ACC112 (cell line): ENCODE results near the gene OSBP2.
A peak's percentile ranks its signal among the peaks of the same experiment; 100 is the strongest.

ENCODE experiments used
- H2AFZ ChIP-seq: fragments of 200-600 bp; sonication (generic); one replicate; pipeline ENCODE4 v1.6.0; 2017; ENCODE audit warnings: antibody characterized with exemption, low read length; ENCODE audit not compliant: unreplicated experiment
- H3K27ac ChIP-seq: fragments of 200-600 bp; sonication (generic); 2 replicates; pipeline ENCODE4 v1.5.1; 2014; ENCODE audit warnings: low read depth, mild to moderate bottlenecking, antibody characterized with exemption, low read length, moderate library complexity
- H3K27me3 ChIP-seq: fragments of 200-600 bp; sonication (generic); 2 replicates; pipeline ENCODE4 v1.6.1; 2014; ENCODE audit warnings: mild to moderate bottlenecking, antibody characterized with exemption, low read length, moderate library complexity, mixed read lengths; ENCODE audit not compliant: insufficient read depth
- H3K36me3 ChIP-seq: fragments of 200-600 bp; sonication (generic); 2 replicates; pipeline ENCODE4 v1.6.1; 2016; ENCODE audit warnings: mild to moderate bottlenecking, antibody characterized with exemption, low read length, moderate library complexity, mixed read lengths; ENCODE audit not compliant: insufficient read depth
- H3K4me1 ChIP-seq: fragments of 200-600 bp; sonication (generic); one replicate; pipeline ENCODE4 v1.6.1; 2016; ENCODE audit warnings: low read length, mixed read lengths; ENCODE audit not compliant: insufficient read depth, unreplicated experiment, control insufficient read depth
- H3K4me3 ChIP-seq: fragments of 200-600 bp; sonication (generic); 2 replicates; pipeline ENCODE4 v1.5.1; 2014; ENCODE audit warnings: mild to moderate bottlenecking, low read depth, low read length
- H3K79me2 ChIP-seq: fragments of 200-600 bp; sonication (generic); one replicate; pipeline ENCODE4 v1.6.0; 2016; ENCODE audit warnings: low read length; ENCODE audit not compliant: control insufficient read depth, unreplicated experiment, insufficient read depth

Gene OSBP2

GRCh38 chr22:30905696-30906341, 211.1 kb downstream of the OSBP2 start:
- H3K79me2 ChIP-seq = no peaks in the 10 kb centered on the region
- H3K4me1 ChIP-seq = no peaks in the 10 kb centered on the region
- H3K4me3 ChIP-seq = no peak overlapping the region
- H3K36me3 ChIP-seq = no peaks in the 10 kb centered on the region
- no peak overlapping the region for H3K27ac ChIP-seq
- no peak overlapping the region for H2AFZ ChIP-seq
- H3K27me3 ChIP-seq = no peaks in the 10 kb centered on the region

GRCh38 chr22:30906411-30906810, 211.7 kb downstream of the OSBP2 start:
- Histone ChIP-seq H3K36me3 (no peaks in the 10 kb centered on the region), H3K27ac (no peak overlapping the region), H2AFZ (no peak overlapping the region), H3K4me3 (no peak overlapping the region), H3K4me1 (no peaks in the 10 kb centered on the region), H3K79me2 (no peaks in the 10 kb centered on the region), H3K27me3 (no peaks in the 10 kb centered on the region)

- Histone ChIP-seq H3K4me1 (no peaks in the 10 kb centered on the region), H3K4me3 (no peak overlapping the region), H3K79me2 (no peaks in the 10 kb centered on the region), H3K27ac (no peak overlapping the region), H3K27me3 (no peaks in the 10 kb centered on the region), H3K36me3 (no peaks in the 10 kb centered on the region), H2AFZ (no peak overlapping the region)
Observed at GRCh38 chr22:30906946-30907345, 212.3 kb downstream of the OSBP2 start.

GRCh38 chr22:30908051-30908461, 213.4 kb downstream of the OSBP2 start:
- H2AFZ ChIP-seq = no peak overlapping the region
- no peak overlapping the region for H3K4me3 ChIP-seq
- H3K27me3 ChIP-seq = no peaks in the 10 kb centered on the region
- H3K79me2 ChIP-seq = no peaks in the 10 kb centered on the region
- no peaks in the 10 kb centered on the region for H3K4me1 ChIP-seq
- H3K36me3 ChIP-seq = no peaks in the 10 kb centered on the region
- H3K27ac ChIP-seq = no peak overlapping the region

- H3K79me2 ChIP-seq = no peaks in the 10 kb centered on the region
- H3K36me3 ChIP-seq = no peaks in the 10 kb centered on the region
- no peak overlapping the region for H2AFZ ChIP-seq
Observed at GRCh38 chr22:30909306-30909705, 214.6 kb downstream of the OSBP2 start.

GRCh38 chr22:30910358-30910757, 215.7 kb downstream of the OSBP2 start:
- Histone ChIP-seq H3K4me1 (no peaks in the 10 kb centered on the region), H3K79me2 (no peaks in the 10 kb centered on the region), H3K27me3 (no peaks in the 10 kb centered on the region), H3K36me3 (no peaks in the 10 kb centered on the region), H3K27ac (no peak overlapping the region), H3K4me3 (no peak overlapping the region), H2AFZ (no peak overlapping the region)

More at GRCh38 chr22:30909306-30909705, 214.6 kb downstream of the OSBP2 start:
- no peak overlapping the region for H3K27ac ChIP-seq
- no peaks in the 10 kb centered on the region for H3K4me1 ChIP-seq
- no peaks in the 10 kb centered on the region for H3K27me3 ChIP-seq
- H3K4me3 ChIP-seq = no peak overlapping the region

- H3K27me3 ChIP-seq = no peaks in the 10 kb centered on the region
- no peak overlapping the region for H2AFZ ChIP-seq
- H3K36me3 ChIP-seq = no peaks in the 10 kb centered on the region
- no peak overlapping the region for H3K4me3 ChIP-seq
- no peaks in the 10 kb centered on the region for H3K79me2 ChIP-seq
- no peaks in the 10 kb centered on the region for H3K4me1 ChIP-seq
- no peak overlapping the region for H3K27ac ChIP-seq
Observed at GRCh38 chr22:30918761-30919160, 224.1 kb downstream of the OSBP2 start.

GRCh38 chr22:30919973-30920372, 225.3 kb downstream of the OSBP2 start:
- H3K4me3 ChIP-seq = no peak overlapping the region
- H3K27ac ChIP-seq = no peak overlapping the region

GRCh38 chr22:30920407-30920806, 225.7 kb downstream of the OSBP2 start:
- H3K27ac ChIP-seq = no peak overlapping the region
- no peaks in the 10 kb centered on the region for H3K4me1 ChIP-seq
- no peaks in the 10 kb centered on the region for H3K79me2 ChIP-seq
- H3K36me3 ChIP-seq = no peaks in the 10 kb centered on the region
- peak overlapping the region; percentile 71 for H3K4me3 ChIP-seq
- no peaks in the 10 kb centered on the region for H3K27me3 ChIP-seq
- peak overlapping the region; percentile 68 for H2AFZ ChIP-seq

More at GRCh38 chr22:30919973-30920372, 225.3 kb downstream of the OSBP2 start:
- Histone ChIP-seq H3K79me2 (no peaks in the 10 kb centered on the region), H3K27me3 (no peaks in the 10 kb centered on the region), H3K4me1 (no peaks in the 10 kb centered on the region), H2AFZ (no peak overlapping the region), H3K36me3 (no peaks in the 10 kb centered on the region)

GRCh38 chr22:30921108-30921507, 226.4 kb downstream of the OSBP2 start:
- H3K27me3 ChIP-seq = no peaks in the 10 kb centered on the region
- no peak overlapping the region for H3K27ac ChIP-seq
- no peaks in the 10 kb centered on the region for H3K36me3 ChIP-seq
- H3K4me3 ChIP-seq = peak overlapping the region; percentile 71
- no peaks in the 10 kb centered on the region for H3K4me1 ChIP-seq
- peak overlapping the region; percentile 68 for H2AFZ ChIP-seq
- H3K79me2 ChIP-seq = no peaks in the 10 kb centered on the region

- Histone ChIP-seq H3K27me3 (no peaks in the 10 kb centered on the region), H3K79me2 (no peaks in the 10 kb centered on the region), H3K27ac (no peak overlapping the region), H3K4me3 (peak overlapping the region; percentile 71), H2AFZ (peak overlapping the region; percentile 60), H3K36me3 (no peaks in the 10 kb centered on the region), H3K4me1 (no peaks in the 10 kb centered on the region)
Observed at GRCh38 chr22:30922151-30922611, 227.5 kb downstream of the OSBP2 start.
